ENCODE data around the gene ZNF641. TPM values are rescaled to one million over a fixed set of nuclear protein-coding genes. Genes with fewer than 3 reads are reported as not detected.

ZNF641 gene
- total and polyA plus RNA-seq, 5 donors from 2014 or later = 9.2 to 20.4 (median 9.8) TPM

DNA sequence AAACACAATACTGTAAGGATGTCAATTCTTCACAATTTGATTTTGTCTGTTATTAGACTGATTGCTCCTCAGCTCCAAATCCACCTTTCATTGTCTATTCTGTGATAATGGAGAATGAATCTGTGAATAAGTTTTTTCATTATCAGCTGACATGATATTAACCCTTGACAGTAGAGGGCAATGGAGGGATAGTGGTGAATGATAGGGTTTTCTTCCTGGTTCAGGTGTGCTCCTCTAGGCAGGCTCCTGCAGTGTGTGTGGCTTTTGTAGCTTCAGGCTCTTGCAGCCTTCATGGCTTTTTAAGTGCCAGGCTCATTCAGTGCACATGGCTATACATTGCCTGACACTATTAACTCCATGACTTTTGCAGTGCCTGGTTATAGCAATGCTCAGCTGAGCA lies 23.4 kb upstream of the ZNF641 start:
- H3K27me3 Mint-ChIP-seq = peaks cover 19% of the 10 kb centered on the region
- H3K4me1 ChIP-seq (ENCODE audit: control insufficient read depth, insufficient read depth, low read length, poor library complexity, severe bottlenecking) = no peaks in the 10 kb centered on the region
- H3K9me3 Mint-ChIP-seq = peaks cover 0 to 8% (median 0%) of the 10 kb centered on the region in 7 donors

DNA sequence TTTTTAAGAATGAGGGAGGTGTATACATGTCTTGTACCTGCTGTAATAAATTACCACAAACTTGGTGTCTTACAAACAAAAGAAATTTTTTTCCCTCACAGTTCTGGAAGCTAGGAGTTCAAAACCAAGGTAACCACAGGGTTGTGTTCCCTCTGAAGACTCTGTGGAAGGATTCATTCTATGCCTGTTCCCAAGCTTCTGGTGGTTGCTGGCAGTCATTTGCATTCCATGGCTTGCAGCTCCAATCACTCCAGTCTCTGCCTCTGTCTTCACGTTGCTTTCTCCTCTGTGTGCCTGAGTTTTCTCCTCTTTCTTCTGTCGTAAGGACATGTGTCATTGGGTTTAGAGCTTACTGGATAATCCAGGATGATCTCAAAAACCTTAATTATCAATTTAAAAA lies 15.4 kb upstream of the ZNF641 start:
- peaks cover 34% of the 10 kb centered on the region for H3K27me3 Mint-ChIP-seq
- peaks cover 3% of the 10 kb centered on the region for H3K36me3 Mint-ChIP-seq
- H3K4me1 Mint-ChIP-seq = no peaks in the 10 kb centered on the region
- Histone ChIP-seq H3K27ac (ENCODE audit: insufficient read depth, low read length, poor library complexity, severe bottlenecking) (no peak overlapping the region), H3K9me3 (ENCODE audit: control insufficient read depth in 2 of 2, low read length in 2 of 2) (no peaks in the 10 kb centered on the region), H3K4me3 (ENCODE audit: low read depth, low read length) (no peak overlapping the region), H3K4me1 (ENCODE audit: control insufficient read depth, insufficient read depth, low read length, poor library complexity, severe bottlenecking) (no peaks in the 10 kb centered on the region), H3K27me3 (ENCODE audit: control insufficient read depth, insufficient read depth, low read length) (peaks cover 20% of the 10 kb centered on the region), H3K36me3 (ENCODE audit: control insufficient read depth, insufficient read depth, low read length) (no peaks in the 10 kb centered on the region)
- no peak overlapping the region for H3K4me3 Mint-ChIP-seq
- H3K9me3 Mint-ChIP-seq = peaks cover 0 to 5% (median 1%) of the 10 kb centered on the region in 7 donors
- no peak overlapping the region for H3K27ac Mint-ChIP-seq
- no peak for ATAC-seq (ENCODE audit: low read depth in 2 of 2)
- no peak for DNase-seq

More for the DNA sequence above, 23.4 kb upstream of the ZNF641 start:
- DNase-seq (peak in 1 of 3 donors; percentile 15), ATAC-seq (ENCODE audit: low read depth in 2 of 2) (no peak)
- H3K27ac ChIP-seq (ENCODE audit: insufficient read depth, low read length, poor library complexity, severe bottlenecking) = no peak overlapping the region
- Mint-ChIP-seq H3K4me1 (no peaks in the 10 kb centered on the region), H3K36me3 (peaks cover under 1% of the 10 kb centered on the region), H3K4me3 (no peak overlapping the region), H3K27ac (no peak overlapping the region)
- no peaks in the 10 kb centered on the region for H3K36me3 ChIP-seq (ENCODE audit: control insufficient read depth, insufficient read depth, low read length)
- H3K9me3 ChIP-seq (ENCODE audit: control insufficient read depth in 2 of 2, low read length in 2 of 2) = no peaks in the 10 kb centered on the region
- H3K27me3 ChIP-seq (ENCODE audit: control insufficient read depth, insufficient read depth, low read length) = peaks cover 8% of the 10 kb centered on the region
- H3K4me3 ChIP-seq (ENCODE audit: low read depth, low read length) = no peak overlapping the region

- Histone ChIP-seq H3K4me3 (ENCODE audit: low read depth, low read length) (no peak overlapping the region), H3K36me3 (ENCODE audit: control insufficient read depth, insufficient read depth, low read length) (no peaks in the 10 kb centered on the region), H3K4me1 (ENCODE audit: control insufficient read depth, insufficient read depth, low read length, poor library complexity, severe bottlenecking) (no peaks in the 10 kb centered on the region), H3K27ac (ENCODE audit: insufficient read depth, low read length, poor library complexity, severe bottlenecking) (no peak overlapping the region), H3K9me3 (ENCODE audit: control insufficient read depth in 2 of 2, low read length in 2 of 2) (no peaks in the 10 kb centered on the region), H3K27me3 (ENCODE audit: control insufficient read depth, insufficient read depth, low read length) (peaks cover 6% of the 10 kb centered on the region)
- Mint-ChIP-seq H3K4me1 (no peaks in the 10 kb centered on the region), H3K27ac (no peak overlapping the region), H3K27me3 (peaks cover 9% of the 10 kb centered on the region), H3K9me3 (peaks cover 0 to 1% (median 0%) of the 10 kb centered on the region in 7 donors), H3K36me3 (no peaks in the 10 kb centered on the region), H3K4me3 (no peak overlapping the region)
- no peak for ATAC-seq (ENCODE audit: low read depth in 2 of 2)
- no peak for DNase-seq
Observed at GRCh38 chr12:48361664-48362339, 11.1 kb upstream of the ZNF641 start.

DNA sequence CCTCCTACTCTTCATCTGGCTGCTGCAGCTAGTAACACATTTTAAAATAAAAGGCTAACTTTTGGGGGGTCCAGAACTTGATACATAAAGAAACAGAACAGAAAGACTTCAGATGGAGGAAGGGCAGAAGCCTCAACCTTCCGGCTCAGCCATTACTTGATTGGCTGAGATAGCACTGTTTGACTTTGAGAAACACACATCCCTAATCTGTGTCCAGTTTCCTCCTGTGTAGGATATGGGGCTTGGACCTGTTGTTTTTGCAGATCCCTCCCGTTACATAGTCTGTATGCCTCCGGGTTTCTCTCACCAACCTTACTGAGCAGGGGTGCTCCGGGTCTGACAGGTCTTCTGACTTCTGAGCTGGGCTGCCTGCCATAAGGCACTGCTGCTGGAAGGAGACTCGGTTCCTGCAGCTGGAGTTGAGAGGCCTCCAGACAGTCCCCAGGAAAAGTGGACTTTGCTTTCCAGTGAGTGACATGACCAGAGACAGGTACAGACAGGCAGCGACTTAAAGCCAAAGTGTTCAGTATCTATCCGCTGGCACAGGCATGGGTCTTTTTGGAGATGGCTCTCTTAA lies 8.3 kb upstream of the ZNF641 start:
- no peaks in the 10 kb centered on the region for H3K4me1 ChIP-seq (ENCODE audit: control insufficient read depth, insufficient read depth, low read length, poor library complexity, severe bottlenecking)
- DNase-seq = no peak
- Mint-ChIP-seq H3K4me3 (no peak overlapping the region), H3K9me3 (peaks cover 0 to 1% (median 0%) of the 10 kb centered on the region in 7 donors), H3K4me1 (no peaks in the 10 kb centered on the region), H3K36me3 (no peaks in the 10 kb centered on the region), H3K27me3 (no peaks in the 10 kb centered on the region), H3K27ac (no peak overlapping the region)
- no peaks in the 10 kb centered on the region for H3K36me3 ChIP-seq (ENCODE audit: control insufficient read depth, insufficient read depth, low read length)
- no peak overlapping the region for H3K27ac ChIP-seq (ENCODE audit: insufficient read depth, low read length, poor library complexity, severe bottlenecking)
- no peak overlapping the region for H3K4me3 ChIP-seq (ENCODE audit: low read depth, low read length)
- ATAC-seq (ENCODE audit: low read depth in 2 of 2) = no peak
- no peaks in the 10 kb centered on the region for H3K27me3 ChIP-seq (ENCODE audit: control insufficient read depth, insufficient read depth, low read length)
- no peaks in the 10 kb centered on the region for H3K9me3 ChIP-seq (ENCODE audit: control insufficient read depth in 2 of 2, low read length in 2 of 2)

DNA sequence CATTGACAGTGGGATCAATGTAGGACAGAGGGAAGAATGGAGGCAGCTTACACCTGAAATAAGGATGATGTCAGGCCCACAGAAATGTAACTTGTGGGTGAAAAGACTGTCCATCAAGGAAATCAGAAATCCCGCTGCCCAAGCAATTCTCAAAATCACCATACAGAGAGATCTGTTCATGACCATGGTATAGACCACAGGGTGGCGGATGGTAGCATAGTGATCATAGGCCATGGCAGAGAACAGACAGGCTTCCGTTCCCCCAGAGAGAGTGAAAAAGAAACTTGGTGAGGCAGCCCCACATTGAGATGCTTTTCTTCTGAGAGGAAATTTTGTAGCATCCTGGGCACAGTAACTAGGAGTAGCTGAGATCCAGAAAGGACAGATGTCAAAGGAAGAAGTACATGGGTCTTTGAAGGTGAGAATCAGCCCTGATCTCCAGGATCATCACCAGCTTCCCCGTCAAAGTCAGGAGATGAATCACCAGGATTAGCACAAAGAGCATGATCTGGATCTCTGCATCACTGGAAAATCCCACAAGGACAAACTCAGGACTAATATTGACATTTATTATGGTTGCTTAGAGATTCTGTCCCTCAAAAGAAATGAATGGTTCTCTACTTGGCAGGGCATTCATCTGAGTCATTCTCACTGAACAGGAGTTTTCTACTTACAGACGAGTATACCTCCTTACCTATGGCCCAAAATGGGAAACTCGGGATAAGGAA lies 5.5 kb upstream of the ZNF641 start:
- no peaks in the 10 kb centered on the region for H3K27me3 ChIP-seq (ENCODE audit: control insufficient read depth, insufficient read depth, low read length)
- Mint-ChIP-seq H3K4me3 (no peak overlapping the region), H3K27ac (no peak overlapping the region), H3K4me1 (peaks cover 5 to 6% (median 5%) of the 10 kb centered on the region in 4 donors), H3K9me3 (no peaks in the 10 kb centered on the region), H3K27me3 (peaks cover 5% of the 10 kb centered on the region), H3K36me3 (no peaks in the 10 kb centered on the region)
- DNase-seq = no peak
- no peak for ATAC-seq (ENCODE audit: low read depth in 2 of 2)
- H3K4me3 ChIP-seq (ENCODE audit: low read depth, low read length) = no peak overlapping the region
- H3K9me3 ChIP-seq (ENCODE audit: control insufficient read depth in 2 of 2, low read length in 2 of 2) = no peaks in the 10 kb centered on the region
- no peaks in the 10 kb centered on the region for H3K36me3 ChIP-seq (ENCODE audit: control insufficient read depth, insufficient read depth, low read length)
- H3K27ac ChIP-seq (ENCODE audit: insufficient read depth, low read length, poor library complexity, severe bottlenecking) = no peak overlapping the region
- peaks cover 3% of the 10 kb centered on the region for H3K4me1 ChIP-seq (ENCODE audit: control insufficient read depth, insufficient read depth, low read length, poor library complexity, severe bottlenecking)

- no peak overlapping the region for H3K27ac ChIP-seq (ENCODE audit: insufficient read depth, low read length, poor library complexity, severe bottlenecking)
- no peaks in the 10 kb centered on the region for H3K9me3 ChIP-seq (ENCODE audit: control insufficient read depth in 2 of 2, low read length in 2 of 2)
- H3K4me1 ChIP-seq (ENCODE audit: control insufficient read depth, insufficient read depth, low read length, poor library complexity, severe bottlenecking) = peaks cover 23% of the 10 kb centered on the region
- no peaks in the 10 kb centered on the region for H3K27me3 ChIP-seq (ENCODE audit: control insufficient read depth, insufficient read depth, low read length)
- H3K27me3 Mint-ChIP-seq = peaks cover 5% of the 10 kb centered on the region
- H3K36me3 Mint-ChIP-seq = peaks cover 13% of the 10 kb centered on the region
- H3K9me3 Mint-ChIP-seq = no peaks in the 10 kb centered on the region
- peaks cover 7% of the 10 kb centered on the region for H3K36me3 ChIP-seq (ENCODE audit: control insufficient read depth, insufficient read depth, low read length)
- DNase-seq = no peak
- H3K4me3 Mint-ChIP-seq = peak overlapping the region in 3 of 4 donors; percentile 46 to 91 (median 66)
- peaks cover 18 to 36% (median 28%) of the 10 kb centered on the region in 4 donors for H3K4me1 Mint-ChIP-seq
- H3K27ac Mint-ChIP-seq = peak overlapping the region in 1 of 3 donors; percentile 33
- ATAC-seq (ENCODE audit: low read depth in 2 of 2) = no peak
- no peak overlapping the region for H3K4me3 ChIP-seq (ENCODE audit: low read depth, low read length)
Observed at GRCh38 chr12:48352157-48352760, 1.5 kb upstream of the ZNF641 start.

GRCh38 chr12:48351022-48351708 lies 446 bp upstream of the ZNF641 start:
- H3K4me1 ChIP-seq (ENCODE audit: control insufficient read depth, insufficient read depth, low read length, poor library complexity, severe bottlenecking) = peaks cover 23% of the 10 kb centered on the region
- DNase-seq (no peak), ATAC-seq (ENCODE audit: low read depth in 2 of 2) (no peak)
- H3K9me3 Mint-ChIP-seq = no peaks in the 10 kb centered on the region
- peaks cover 23 to 45% (median 34%) of the 10 kb centered on the region in 4 donors for H3K4me1 Mint-ChIP-seq
- H3K9me3 ChIP-seq (ENCODE audit: control insufficient read depth in 2 of 2, low read length in 2 of 2) = no peaks in the 10 kb centered on the region
- peak overlapping the region; percentile 66 to 91 (median 88) for H3K4me3 Mint-ChIP-seq
- peaks cover 18% of the 10 kb centered on the region for H3K36me3 ChIP-seq (ENCODE audit: control insufficient read depth, insufficient read depth, low read length)
- peak overlapping the region; percentile 71 for H3K4me3 ChIP-seq (ENCODE audit: low read depth, low read length)
- H3K27me3 ChIP-seq (ENCODE audit: control insufficient read depth, insufficient read depth, low read length) = no peaks in the 10 kb centered on the region
- H3K36me3 Mint-ChIP-seq = peaks cover 24% of the 10 kb centered on the region
- H3K27me3 Mint-ChIP-seq = peaks cover 5% of the 10 kb centered on the region
- H3K27ac Mint-ChIP-seq = peak overlapping the region; percentile 33 to 96 (median 86)
- peak overlapping the region; percentile 73 for H3K27ac ChIP-seq (ENCODE audit: insufficient read depth, low read length, poor library complexity, severe bottlenecking)

Measured in CD4-positive, CD25-positive, alpha-beta regulatory T cell (primary cell).